DOHH2 (cell line): ENCODE data around the gene FAN1.

ENCODE experiments used
- H3F3A ChIP-seq: fragments of 200-600 bp; sonication (generic), shearing (Covaris generic); 2 replicates; pipeline ENCODE4 v1.6.0; 2016; ENCODE audit warnings: antibody characterized with exemption, mild to moderate bottlenecking; ENCODE audit not compliant: control insufficient read depth, insufficient read depth
- H3K27ac ChIP-seq: fragments of 200-600 bp; sonication (generic); 2 replicates; pipeline ENCODE4 v1.5.1; 2014; ENCODE audit warnings: low read depth, mild to moderate bottlenecking, low read length, moderate library complexity
- H3K27me3 ChIP-seq: fragments of 200-600 bp; sonication (generic); 2 replicates; pipeline ENCODE4 v1.6.1; 2014; ENCODE audit warnings: mild to moderate bottlenecking, low read length, mixed read lengths; ENCODE audit not compliant: control insufficient read depth
- H3K36me3 ChIP-seq: fragments of 200-600 bp; sonication (generic); 2 replicates; pipeline ENCODE4 v1.6.1; 2014; ENCODE audit warnings: mild to moderate bottlenecking, low read length, moderate library complexity, mixed read lengths; ENCODE audit not compliant: control insufficient read depth
- H3K4me1 ChIP-seq: fragments of 200-600 bp; sonication (generic); 2 replicates; pipeline ENCODE4 v1.6.1; 2014; ENCODE audit warnings: mild to moderate bottlenecking, low read length, mixed read lengths; ENCODE audit not compliant: control insufficient read depth
- H3K4me2 ChIP-seq: fragments of 200-600 bp; sonication (generic); 2 replicates; pipeline ENCODE4 v1.6.0; 2014; ENCODE audit warnings: mild to moderate bottlenecking, low read length, moderate library complexity
- H3K4me3 ChIP-seq: fragments of 200-600 bp; sonication (generic); 2 replicates; pipeline ENCODE4 v1.5.1; 2014; ENCODE audit warnings: mild to moderate bottlenecking, low read length, mixed read lengths
- H3K79me2 ChIP-seq: fragments of 200-600 bp; sonication (generic); 2 replicates; pipeline ENCODE4 v1.6.1; 2014; ENCODE audit warnings: mild to moderate bottlenecking, low read length, mixed read lengths; ENCODE audit not compliant: control insufficient read depth
- H3K9me2 ChIP-seq: fragments of 200-600 bp; sonication (generic); replicated peaks from 2 replicates; pipeline ENCODE4 v1.6.1; 2014; ENCODE audit warnings: mild to moderate bottlenecking, low read length, mixed read lengths; ENCODE audit not compliant: control insufficient read depth
- H3K9me3 ChIP-seq: fragments of 200-600 bp; sonication (generic); 2 replicates; pipeline ENCODE4 v1.6.1; 2014; ENCODE audit warnings: antibody characterized with exemption, low read length, mixed read lengths; ENCODE audit not compliant: control insufficient read depth, insufficient read depth
- H4K20me1 ChIP-seq: fragments of 200-600 bp; sonication (generic); 2 replicates; pipeline ENCODE4 v1.6.0; 2014; ENCODE audit warnings: low read depth, mild to moderate bottlenecking, antibody characterized with exemption, low read length, moderate library complexity; ENCODE audit not compliant: control insufficient read depth, insufficient read depth
- CTCF ChIP-seq: fragments of 200-600 bp; sonication (generic); IDR thresholded peaks from one replicate; pipeline ENCODE4 v1.5.1; 2014; ENCODE audit warnings: antibody characterized with exemption, mild to moderate bottlenecking, low read depth, low read length; ENCODE audit not compliant: poor library complexity, severe bottlenecking
- EZH2phosphoT487 ChIP-seq: fragments of 200-600 bp; sonication (generic); IDR thresholded peaks from 2 replicates; pipeline ENCODE4 v1.6.1; 2017; ENCODE audit warnings: borderline replicate concordance, mild to moderate bottlenecking, antibody characterized with exemption, low read length, moderate library complexity, mixed read lengths

The FAN1 gene

GRCh38 chr15:30917013-30917412, 13.3 kb downstream of the FAN1 start:
- H3K9me3 ChIP-seq: no peaks in the 10 kb centered on the region
- H4K20me1 ChIP-seq: no peaks in the 10 kb centered on the region
- H3K36me3 ChIP-seq: peaks cover 9% of the 10 kb centered on the region
- no peak overlapping the region for H3K27ac ChIP-seq
- TF ChIP-seq CTCF (no peak), EZH2phosphoT487 (no peak)
- H3K4me1 ChIP-seq: peaks cover 14% of the 10 kb centered on the region
- no peaks in the 10 kb centered on the region for H3F3A ChIP-seq
- H3K4me3 ChIP-seq: no peak overlapping the region
- H3K27me3 ChIP-seq: no peaks in the 10 kb centered on the region
- no peaks in the 10 kb centered on the region for H3K9me2 ChIP-seq
- H3K79me2 ChIP-seq: no peaks in the 10 kb centered on the region
- H3K4me2 ChIP-seq: no peak overlapping the region

- no peak overlapping the region for H3K4me2 ChIP-seq
- no peaks in the 10 kb centered on the region for H3K79me2 ChIP-seq
- no peaks in the 10 kb centered on the region for H4K20me1 ChIP-seq
- peaks cover 14% of the 10 kb centered on the region for H3K4me1 ChIP-seq
- no peaks in the 10 kb centered on the region for H3F3A ChIP-seq
- no peaks in the 10 kb centered on the region for H3K27me3 ChIP-seq
- TF ChIP-seq EZH2phosphoT487 (no peak), CTCF (no peak)
- H3K36me3 ChIP-seq: peaks cover 12% of the 10 kb centered on the region
- H3K4me3 ChIP-seq: no peak overlapping the region
- no peaks in the 10 kb centered on the region for H3K9me2 ChIP-seq
- no peaks in the 10 kb centered on the region for H3K9me3 ChIP-seq
- no peak overlapping the region for H3K27ac ChIP-seq
Observed at GRCh38 chr15:30917675-30918074, 14.0 kb downstream of the FAN1 start.

GRCh38 chr15:30918366-30918765, 14.7 kb downstream of the FAN1 start:
- no peaks in the 10 kb centered on the region for H3K9me3 ChIP-seq
- H3K4me1 ChIP-seq: peaks cover 14% of the 10 kb centered on the region
- no peaks in the 10 kb centered on the region for H4K20me1 ChIP-seq
- peaks cover 12% of the 10 kb centered on the region for H3K36me3 ChIP-seq
- H3K4me3 ChIP-seq: no peak overlapping the region
- no peaks in the 10 kb centered on the region for H3F3A ChIP-seq
- no peak for TF ChIP-seq EZH2phosphoT487
- no peak for TF ChIP-seq CTCF
- no peak overlapping the region for H3K4me2 ChIP-seq
- H3K27ac ChIP-seq: no peak overlapping the region
- H3K9me2 ChIP-seq: no peaks in the 10 kb centered on the region
- H3K27me3 ChIP-seq: no peaks in the 10 kb centered on the region
- H3K79me2 ChIP-seq: no peaks in the 10 kb centered on the region
